ENCODE measurements around the gene SMTN.

DNA sequence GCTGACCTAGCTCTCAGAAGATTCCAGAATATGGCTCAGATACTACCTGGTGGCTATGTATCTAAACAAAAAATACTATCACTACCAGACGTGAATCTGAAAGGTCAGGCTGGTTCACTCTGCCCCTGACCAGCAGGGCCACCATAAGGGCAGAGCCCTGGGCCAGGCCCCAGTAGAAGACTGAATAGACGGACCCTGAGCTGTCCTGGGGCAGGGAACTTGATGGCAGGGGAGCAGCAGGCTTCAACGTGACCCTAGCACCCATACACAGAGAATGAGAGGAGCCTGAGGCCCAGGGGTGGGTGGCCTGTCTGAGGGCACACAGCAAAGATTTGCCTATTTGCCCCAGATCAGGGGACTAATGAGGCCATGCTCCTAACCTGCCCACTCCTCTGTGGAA lies 72.2 kb downstream of the SMTN start:
- no peak for TF ChIP-seq POLR2AphosphoS5 (IDR thresholded peaks at IDR 0.05; ENCODE audit: low read depth, low read length)
- TF ChIP-seq POLR2A (IDR thresholded peaks at IDR 0.05; ENCODE audit: low read depth, low read length), result no peak
- TF ChIP-seq TAF1 (IDR thresholded peaks at IDR 0.05; ENCODE audit: borderline replicate concordance, low read depth, low read length), result no peak
